Testis (tissue), 3 donors: Measurements from ENCODE around the gene GTF2A1. TPM values are rescaled to one million over a fixed set of nuclear protein-coding genes. Genes with fewer than 3 reads are reported as not detected.

ENCODE experiments used
- DNase-seq: peaks from one replicate; pipeline ENCODE4 v3.0.0-alpha.2; 2019
- H3K27ac ChIP-seq, 2 donors: fragments of 200-600 bp; sonication (generic); one replicate each; pipeline ENCODE4 v1.5.1; 2019
- H3K27me3 ChIP-seq: fragments of 200-600 bp; sonication (generic); one replicate; pipeline ENCODE4 v1.5.1; 2019
- H3K36me3 ChIP-seq: fragments of 200-600 bp; sonication (generic); one replicate; pipeline ENCODE4 v1.5.1; 2017; ENCODE audit warnings: low read depth; ENCODE audit errors: missing control alignments
- H3K4me1 ChIP-seq: fragments of 200-600 bp; sonication (generic); one replicate; pipeline ENCODE4 v1.5.1; 2019
- H3K4me3 ChIP-seq, 2 donors: fragments of 200-600 bp; sonication (generic); one replicate each; pipeline ENCODE4 v1.5.1; 2017 to 2019
- H3K9me3 ChIP-seq: fragments of 200-600 bp; sonication (generic); one replicate; pipeline ENCODE4 v1.5.1; 2017
- POLR2A ChIP-seq: fragments of 450-650 bp; IDR thresholded peaks from one replicate; pipeline ENCODE4 v1.6.1; 2017; ENCODE audit warnings: antibody characterized with exemption, mild to moderate bottlenecking, moderate library complexity
- WGBS, 2 donors: methylation state at CpG; one replicate each; pipeline ENCODE4 v1.1.5; 2018; 5-methylcytosine and 5-hydroxymethylcytosine counted together
- intact Hi-C: fragments of 100-400 bp; cut with DNase I; formaldehyde crosslinking; loops from one replicate; pipeline ENCODE4 v1.15.1; 2023; ENCODE audit warnings: low total_unique reads
- polyA plus RNA-seq: library from polyadenylated mRNA; stranded (reverse); fragments of 350-450 nt; fragmentation: Illumina TruSeq; extraction: RNeasy Lipid Tissue Mini Kit (QIAGEN cat#74804); gene quantifications from one replicate; pipeline ENCODE4 v1.2.3, GENCODE V29; 2014; ENCODE audit warnings: low read depth, low replicate concordance; ENCODE audit not compliant: insufficient read depth
- total RNA-seq, 2 donors: library from RNA; depleted of rRNA; stranded (reverse); fragments of >200 nt; gene quantifications; one replicate each; pipeline ENCODE4 v1.2.3, GENCODE V29; 2016
- TF ChIP-seq, protein P1 (sequence below), 3 experiments: fragments of 450-650 bp in 2 of 3; fragments of 200-600 bp in 1 of 3; sonication (generic) in 1 of 3; IDR thresholded peaks; one replicate each; pipeline ENCODE4 v1.5.1; 2016 to 2019; ENCODE audit warnings: antibody characterized with exemption in 3 of 3, mild to moderate bottlenecking in 2 of 3, moderate library complexity in 1 of 3

GTF2A1 gene
- total and polyA plus RNA-seq, 3 donors from 2014 or later, result 50.2 to 66.0 (median 52.9) TPM

DNA sequence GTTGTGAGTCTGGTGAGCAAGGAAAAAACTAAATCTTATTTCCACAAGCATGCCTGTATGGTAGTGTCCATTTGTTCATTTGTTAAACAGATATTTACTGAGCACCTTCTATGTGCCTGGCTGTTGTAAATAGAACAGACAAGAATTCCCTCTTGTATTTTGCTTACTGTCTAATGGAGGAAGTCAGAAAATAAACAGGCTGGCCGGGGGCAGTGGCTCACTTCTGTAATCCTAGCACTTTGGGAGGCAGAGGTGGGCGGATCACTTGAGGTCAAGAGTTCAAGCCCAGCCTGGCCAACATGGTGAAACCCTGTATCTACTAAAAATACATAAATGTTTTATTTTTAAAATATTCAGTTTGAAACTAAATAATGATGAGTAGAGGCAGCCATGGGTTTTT is 79.3 kb downstream of the GTF2A1 start:
- no peak overlapping the region for H3K4me3 ChIP-seq
- TF ChIP-seq, protein P1, sequence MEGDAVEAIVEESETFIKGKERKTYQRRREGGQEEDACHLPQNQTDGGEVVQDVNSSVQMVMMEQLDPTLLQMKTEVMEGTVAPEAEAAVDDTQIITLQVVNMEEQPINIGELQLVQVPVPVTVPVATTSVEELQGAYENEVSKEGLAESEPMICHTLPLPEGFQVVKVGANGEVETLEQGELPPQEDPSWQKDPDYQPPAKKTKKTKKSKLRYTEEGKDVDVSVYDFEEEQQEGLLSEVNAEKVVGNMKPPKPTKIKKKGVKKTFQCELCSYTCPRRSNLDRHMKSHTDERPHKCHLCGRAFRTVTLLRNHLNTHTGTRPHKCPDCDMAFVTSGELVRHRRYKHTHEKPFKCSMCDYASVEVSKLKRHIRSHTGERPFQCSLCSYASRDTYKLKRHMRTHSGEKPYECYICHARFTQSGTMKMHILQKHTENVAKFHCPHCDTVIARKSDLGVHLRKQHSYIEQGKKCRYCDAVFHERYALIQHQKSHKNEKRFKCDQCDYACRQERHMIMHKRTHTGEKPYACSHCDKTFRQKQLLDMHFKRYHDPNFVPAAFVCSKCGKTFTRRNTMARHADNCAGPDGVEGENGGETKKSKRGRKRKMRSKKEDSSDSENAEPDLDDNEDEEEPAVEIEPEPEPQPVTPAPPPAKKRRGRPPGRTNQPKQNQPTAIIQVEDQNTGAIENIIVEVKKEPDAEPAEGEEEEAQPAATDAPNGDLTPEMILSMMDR (IDR thresholded peaks at IDR 0.05), result no peak
- no peak for TF ChIP-seq POLR2A
- H3K9me3 ChIP-seq, result no peaks in the 10 kb centered on the region
- no peak overlapping the region for H3K27ac ChIP-seq
- H3K36me3 ChIP-seq, result no peaks in the 10 kb centered on the region
- WGBS, 2 donors, result 72 to 83% methylated on average over 2 of the region's 2 CpGs
- intact Hi-C loops, result no loop called here
- no peak for DNase-seq
- no peaks in the 10 kb centered on the region for H3K27me3 ChIP-seq
- H3K4me1 ChIP-seq, result no peaks in the 10 kb centered on the region

DNA sequence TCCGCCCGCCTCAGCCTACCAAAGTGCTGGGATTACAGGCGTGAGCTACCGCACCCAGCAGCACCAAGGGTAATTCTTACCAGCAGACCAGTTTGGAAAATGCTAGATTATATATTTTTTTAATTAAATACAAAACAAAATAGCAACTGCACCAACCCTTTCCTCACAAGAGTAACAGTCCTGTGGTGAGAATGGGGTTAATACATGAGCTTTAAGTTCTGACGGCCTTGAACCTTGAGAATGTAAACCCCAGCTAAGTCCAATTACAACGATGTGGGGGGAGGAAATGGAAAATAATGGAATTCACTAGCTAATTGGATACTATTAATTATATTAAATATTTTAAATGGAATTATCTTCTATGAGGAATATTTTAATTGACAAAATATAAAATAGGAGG is 82.3 kb downstream of the GTF2A1 start:
- Histone ChIP-seq H3K4me3 (no peak overlapping the region), H3K36me3 (no peaks in the 10 kb centered on the region), H3K27ac (no peak overlapping the region), H3K4me1 (no peaks in the 10 kb centered on the region), H3K27me3 (no peaks in the 10 kb centered on the region), H3K9me3 (no peaks in the 10 kb centered on the region)
- intact Hi-C loops, result no loop called here
- DNase-seq, result no peak
- TF ChIP-seq, protein P1 (IDR thresholded peaks at IDR 0.05), result no peak
- TF ChIP-seq POLR2A, result no peak
- WGBS, 2 donors, result 78 to 80% methylated on average over 6 of the region's 6 CpGs

DNA sequence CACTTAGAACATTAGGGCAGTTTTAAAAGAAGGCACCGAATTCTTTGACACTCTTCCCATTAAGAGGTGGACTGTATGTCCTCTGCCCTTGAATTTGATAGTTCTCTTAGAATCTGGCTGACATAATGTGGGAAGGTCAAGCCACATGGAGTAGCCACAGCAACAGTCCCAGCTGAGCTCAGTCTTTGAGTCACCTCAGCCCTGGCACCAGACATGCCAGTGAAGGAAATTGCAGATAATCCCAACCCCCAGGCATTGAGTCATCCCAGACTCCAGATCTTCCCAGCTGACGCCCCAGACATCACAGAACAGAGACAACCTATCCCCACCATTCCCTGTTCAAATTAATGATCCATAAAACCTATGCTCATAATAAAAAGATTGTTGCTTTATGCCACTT is 83.4 kb downstream of the GTF2A1 start:
- TF ChIP-seq, protein P1 (IDR thresholded peaks at IDR 0.05), result no peak
- no peak for TF ChIP-seq POLR2A
- Histone ChIP-seq H3K27me3 (no peaks in the 10 kb centered on the region), H3K4me3 (no peak overlapping the region), H3K27ac (no peak overlapping the region), H3K36me3 (no peaks in the 10 kb centered on the region), H3K9me3 (no peaks in the 10 kb centered on the region), H3K4me1 (no peaks in the 10 kb centered on the region)
- DNase-seq, result no peak
- WGBS, 2 donors, result 82 to 86% methylated on average over 2 of the region's 2 CpGs
- intact Hi-C loops, result no loop called here

DNA sequence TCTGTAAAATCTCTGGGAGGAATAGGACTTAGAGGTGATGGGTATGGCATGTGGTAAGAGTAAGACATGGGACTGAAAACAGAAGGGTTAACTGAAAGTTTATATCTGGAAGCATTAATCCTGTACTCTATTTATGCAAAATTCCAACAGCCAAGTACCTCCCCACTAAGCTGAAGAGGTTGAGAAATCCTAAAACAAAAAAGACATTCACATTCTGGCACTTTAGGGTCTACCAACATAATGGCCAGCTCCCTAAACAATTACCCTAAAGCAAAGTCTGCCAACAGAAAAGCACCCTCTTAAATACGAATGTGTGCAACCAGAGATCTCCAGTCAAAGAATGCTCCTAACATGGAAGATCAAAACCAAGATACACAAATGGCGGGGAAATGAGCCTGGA is 87.4 kb downstream of the GTF2A1 start:
- intact Hi-C loops, result no loop called here
- H3K36me3 ChIP-seq, result no peaks in the 10 kb centered on the region
- no peak overlapping the region for H3K27ac ChIP-seq
- TF ChIP-seq, protein P1 (IDR thresholded peaks at IDR 0.05), result no peak
- TF ChIP-seq POLR2A, result no peak
- H3K4me3 ChIP-seq, result no peak overlapping the region
- H3K4me1 ChIP-seq, result no peaks in the 10 kb centered on the region
- no peak for DNase-seq
- H3K27me3 ChIP-seq, result no peaks in the 10 kb centered on the region
- no peaks in the 10 kb centered on the region for H3K9me3 ChIP-seq
- 85 to 93% methylated on average over 2 of the region's 2 CpGs for WGBS, 2 donors

DNA sequence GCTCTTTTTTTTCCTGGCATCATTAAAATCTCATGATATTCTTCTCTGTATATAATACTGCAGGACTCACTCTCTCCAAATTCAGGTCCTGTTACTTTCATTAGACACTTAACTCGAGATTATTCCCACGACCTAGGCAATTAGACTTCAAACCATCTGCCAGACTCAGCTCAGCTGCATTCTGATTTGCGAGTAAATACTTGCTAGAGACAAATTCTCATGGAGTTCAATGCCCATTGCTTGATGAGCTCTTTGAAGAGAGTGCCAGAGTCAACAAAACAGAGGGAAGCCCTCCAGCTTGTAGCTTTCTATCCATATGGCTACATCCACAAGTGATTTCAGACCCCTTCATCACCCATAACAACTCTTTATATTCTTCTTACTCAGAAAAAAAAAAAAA is 88.3 kb downstream of the GTF2A1 start:
- no peaks in the 10 kb centered on the region for H3K4me1 ChIP-seq
- H3K36me3 ChIP-seq, result no peaks in the 10 kb centered on the region
- H3K27me3 ChIP-seq, result no peaks in the 10 kb centered on the region
- TF ChIP-seq, protein P1 (IDR thresholded peaks at IDR 0.05), result no peak
- no peak for TF ChIP-seq POLR2A
- 33 to 44% methylated on average over 3 of the region's 3 CpGs for WGBS, 2 donors
- DNase-seq, result no peak
- H3K9me3 ChIP-seq, result no peaks in the 10 kb centered on the region
- intact Hi-C loops, result no loop called here
- H3K4me3 ChIP-seq, result no peak overlapping the region
- no peak overlapping the region for H3K27ac ChIP-seq
